ENCODE measurements around the gene CRIP1. TPM values are rescaled to one million over a fixed set of nuclear protein-coding genes. Genes with fewer than 3 reads are reported as not detected.

The CRIP1 gene
- total and polyA plus RNA-seq, 10 of the 15 experiments (the other 5 are each of a cell fraction or from before 2014, with no cell fraction given), result 66.8 to 259 (median 154) TPM

DNA sequence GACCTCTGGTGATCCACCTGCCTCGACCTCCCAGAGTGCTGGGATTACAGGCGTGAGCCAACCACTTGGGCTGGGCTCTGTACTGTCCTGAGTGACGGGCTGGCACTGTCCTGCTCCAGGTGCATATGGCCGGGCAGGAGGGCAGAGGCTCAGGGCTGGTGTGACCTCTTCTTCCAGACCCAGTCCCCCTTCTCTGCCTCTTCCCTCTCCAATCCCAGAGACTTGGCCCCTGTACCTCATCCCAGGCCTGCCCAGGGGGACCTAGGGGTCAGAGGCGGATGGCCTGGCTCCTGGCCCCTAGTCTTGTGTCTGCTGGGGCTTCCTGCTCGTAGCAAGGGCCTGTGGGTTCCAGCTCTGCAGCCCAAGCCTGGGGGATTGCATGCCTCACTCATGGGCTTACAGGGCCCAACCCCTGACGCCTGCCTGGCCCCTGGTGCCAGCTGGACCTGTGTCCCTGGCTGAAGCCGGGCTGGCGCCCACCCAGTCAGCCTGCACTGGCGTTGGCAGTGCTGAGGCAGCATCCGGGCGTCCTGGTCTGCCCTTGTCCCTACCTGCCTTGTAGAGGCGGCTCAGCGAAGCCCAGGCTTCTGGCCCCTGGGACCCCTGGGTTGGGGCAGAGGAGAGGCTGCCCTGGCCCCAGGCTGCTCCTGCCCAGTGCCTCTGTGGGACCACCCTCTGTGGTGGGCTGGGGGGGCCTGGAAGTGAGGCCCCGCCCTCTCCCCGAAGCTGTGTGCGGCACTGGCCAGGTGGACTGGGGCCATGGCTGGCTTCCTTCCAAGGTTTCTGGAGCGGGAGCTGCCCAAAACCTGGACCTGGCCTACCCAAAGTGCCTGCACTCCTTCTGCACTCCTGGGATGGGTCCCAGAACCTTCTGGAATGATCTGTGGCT lies 8.7 kb downstream of the CRIP1 start:
- Histone ChIP-seq H4K20me1 (ENCODE audit: control insufficient read depth, insufficient read depth) (no peaks in the 10 kb centered on the region), H3K4me2 (ENCODE audit: control insufficient read depth, insufficient read depth) (no peak overlapping the region), H3K9me3 (replicated peaks; ENCODE audit: control insufficient read depth, insufficient read depth, low read length) (no peaks in the 10 kb centered on the region), H3K9ac (ENCODE audit: control insufficient read depth, insufficient read depth, low read length) (no peak overlapping the region), H3K4me1 (ENCODE audit: control insufficient read depth, insufficient read depth, low read length) (peaks cover 7% of the 10 kb centered on the region), H3K4me3 (no peak overlapping the region), H3K36me3 (ENCODE audit: control insufficient read depth in 2 of 2, insufficient read depth in 2 of 2, low read length in 1 of 2) (no peaks in the 10 kb centered on the region; a peak in 1 of 4 replicates), H3K79me2 (ENCODE audit: control insufficient read depth, insufficient read depth, low read length) (peaks cover 5% of the 10 kb centered on the region), H3K27me3 (replicated peaks in 1 of 2; ENCODE audit: control insufficient read depth in 2 of 2, insufficient read depth in 2 of 2, low read length in 1 of 2) (no peaks in the 10 kb centered on the region), H3K27ac (ENCODE audit: control insufficient read depth, insufficient read depth) (no peak overlapping the region), H2AFZ (ENCODE audit: control insufficient read depth, low read depth, low read length) (no peak overlapping the region)
- no peak for TF ChIP-seq CHD1 (IDR thresholded peaks at IDR 0.05; ENCODE audit: low read depth, low read length)
- POLR2A ChIA-PET, result no interaction called here
- in situ Hi-C loops (cut with MboI), result no loop called here
- SMC1A ChIA-PET (ENCODE audit: uncharacterized antibody, unreplicated experiment), result no interaction called here
- RAD21 ChIA-PET (ENCODE audit: unreplicated experiment), result no interaction called here
- DNase-seq (ENCODE audit: low read depth, low spot score) (no peak), ATAC-seq (no peak), FAIRE-seq (no peak)
- WGBS (ENCODE audit: insufficient coverage, insufficient replicate concordance, low lambda C conversion rate, missing lambda C conversion rate), result 92% methylated on average over 18 of the region's 18 CpGs
- CTCF ChIA-PET, result no interaction called here
- no TSS peak for BruUV-seq (replicated peaks)
- intact Hi-C loops (cut with micrococcal nuclease; ENCODE audit: unreplicated experiment), result no loop called here

DNA sequence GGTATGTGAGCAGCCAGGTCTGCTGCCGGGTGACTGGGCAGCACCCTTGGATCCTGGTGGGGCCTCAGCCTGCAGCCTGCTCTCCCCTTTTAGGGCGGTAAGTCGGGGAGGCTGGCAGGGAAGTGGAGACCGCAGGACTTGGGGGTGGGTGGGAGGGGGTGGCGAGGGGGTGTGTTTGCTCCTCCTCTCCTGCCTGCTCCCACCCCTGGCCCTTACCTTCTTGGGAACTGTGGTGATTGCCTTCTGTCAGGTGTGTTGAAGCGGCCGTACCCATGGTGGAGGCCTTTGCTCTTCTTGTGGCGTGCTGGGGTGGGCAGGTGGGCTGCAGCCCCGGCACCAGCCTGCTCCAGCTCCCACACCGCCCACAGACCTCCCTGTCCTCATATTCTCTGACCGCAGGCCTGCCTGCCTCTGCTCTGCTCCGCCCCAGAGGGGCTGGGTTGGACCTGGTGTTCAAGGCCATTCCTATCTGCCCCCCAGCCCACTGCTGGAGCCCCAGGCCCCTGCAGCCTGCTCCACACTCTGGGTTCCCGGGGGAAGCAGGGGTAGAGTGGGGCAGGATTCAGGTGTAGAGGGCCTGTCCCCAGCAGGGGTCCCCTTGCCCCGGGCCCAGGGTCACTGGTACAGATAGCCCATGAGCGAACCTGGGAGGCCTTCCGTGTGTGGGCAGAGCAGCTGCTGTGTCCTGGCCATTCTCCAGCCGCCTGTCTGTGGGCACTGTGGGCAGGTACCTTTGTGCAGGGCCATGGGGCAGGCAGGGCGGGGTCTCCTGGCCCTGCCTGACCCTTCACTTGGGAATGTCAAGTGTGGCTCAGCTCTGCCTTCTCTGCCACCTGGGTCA lies 9.5 kb downstream of the CRIP1 start:
- H3K4me2 ChIP-seq (ENCODE audit: control insufficient read depth, insufficient read depth), result no peak overlapping the region
- RAD21 ChIA-PET (ENCODE audit: unreplicated experiment), result no interaction called here
- BruUV-seq (replicated peaks), result no TSS peak
- no peak overlapping the region for H2AFZ ChIP-seq (ENCODE audit: control insufficient read depth, low read depth, low read length)
- in situ Hi-C loops (cut with MboI), result no loop called here
- DNase-seq (ENCODE audit: low read depth, low spot score) (no peak), FAIRE-seq (no peak), ATAC-seq (no peak)
- no peaks in the 10 kb centered on the region; a peak in 1 of 4 replicates for H3K36me3 ChIP-seq (ENCODE audit: control insufficient read depth in 2 of 2, insufficient read depth in 2 of 2, low read length in 1 of 2)
- POLR2A ChIA-PET, result no interaction called here
- H4K20me1 ChIP-seq (ENCODE audit: control insufficient read depth, insufficient read depth), result no peaks in the 10 kb centered on the region
- CTCF ChIA-PET, result interaction anchor here (1.1 kb wide), 1 partner anchor 15 kb away, joined by 3 read pairs; no protein-coding TSS in a partner anchor
- intact Hi-C loops (cut with micrococcal nuclease; ENCODE audit: unreplicated experiment), result no loop called here
- peaks cover 5% of the 10 kb centered on the region for H3K79me2 ChIP-seq (ENCODE audit: control insufficient read depth, insufficient read depth, low read length)
- H3K27me3 ChIP-seq (replicated peaks in 1 of 2; ENCODE audit: control insufficient read depth in 2 of 2, insufficient read depth in 2 of 2, low read length in 1 of 2), result no peaks in the 10 kb centered on the region
- 86% methylated on average over 15 of the region's 18 CpGs for WGBS (ENCODE audit: insufficient coverage, insufficient replicate concordance, low lambda C conversion rate, missing lambda C conversion rate)
- peak; percentile 34; the same call in 1 of the 2 replicates for TF ChIP-seq POLR2A (IDR thresholded peaks at IDR 0.05; ENCODE audit: low read depth, low read length)
- TF ChIP-seq RELA (IDR thresholded peaks at IDR 0.05; ENCODE audit: borderline replicate concordance, partially characterized antibody), result no peak
- TF ChIP-seq ZNF274 (IDR thresholded peaks at IDR 0.05; ENCODE audit: insufficient read depth, insufficient read length), result no peak
- no peak for TF ChIP-seq IRF3 (IDR thresholded peaks at IDR 0.05)
- SMC1A ChIA-PET (ENCODE audit: uncharacterized antibody, unreplicated experiment), result no interaction called here
- H3K9me3 ChIP-seq (replicated peaks; ENCODE audit: control insufficient read depth, insufficient read depth, low read length), result no peaks in the 10 kb centered on the region
- no peak overlapping the region for H3K9ac ChIP-seq (ENCODE audit: control insufficient read depth, insufficient read depth, low read length)
- no peak overlapping the region for H3K27ac ChIP-seq (ENCODE audit: control insufficient read depth, insufficient read depth)
- no peak overlapping the region for H3K4me3 ChIP-seq
- peaks cover 7% of the 10 kb centered on the region for H3K4me1 ChIP-seq (ENCODE audit: control insufficient read depth, insufficient read depth, low read length)

All from GM12878 (cell line).